Esophagus muscularis mucosa (tissue), 3 donors: Measurements from ENCODE around the gene BORCS6.

ENCODE experiments used
- EP300 ChIP-seq: sonication (generic); formaldehyde crosslinking; IDR thresholded peaks from one replicate; pipeline ENCODE4 v1.6.1; 2017; ENCODE audit warnings: antibody characterized with exemption
- TF ChIP-seq, protein P1 (sequence below), 3 experiments: fragments of 200-600 bp in 2 of 3; fragments of 450-650 bp in 1 of 3; sonication (generic) in 2 of 3; IDR thresholded peaks; one replicate each; pipeline ENCODE4 v1.5.1; 2017 to 2019; ENCODE audit warnings: antibody characterized with exemption in 3 of 3, mild to moderate bottlenecking in 2 of 3, moderate library complexity in 1 of 3

DNA sequence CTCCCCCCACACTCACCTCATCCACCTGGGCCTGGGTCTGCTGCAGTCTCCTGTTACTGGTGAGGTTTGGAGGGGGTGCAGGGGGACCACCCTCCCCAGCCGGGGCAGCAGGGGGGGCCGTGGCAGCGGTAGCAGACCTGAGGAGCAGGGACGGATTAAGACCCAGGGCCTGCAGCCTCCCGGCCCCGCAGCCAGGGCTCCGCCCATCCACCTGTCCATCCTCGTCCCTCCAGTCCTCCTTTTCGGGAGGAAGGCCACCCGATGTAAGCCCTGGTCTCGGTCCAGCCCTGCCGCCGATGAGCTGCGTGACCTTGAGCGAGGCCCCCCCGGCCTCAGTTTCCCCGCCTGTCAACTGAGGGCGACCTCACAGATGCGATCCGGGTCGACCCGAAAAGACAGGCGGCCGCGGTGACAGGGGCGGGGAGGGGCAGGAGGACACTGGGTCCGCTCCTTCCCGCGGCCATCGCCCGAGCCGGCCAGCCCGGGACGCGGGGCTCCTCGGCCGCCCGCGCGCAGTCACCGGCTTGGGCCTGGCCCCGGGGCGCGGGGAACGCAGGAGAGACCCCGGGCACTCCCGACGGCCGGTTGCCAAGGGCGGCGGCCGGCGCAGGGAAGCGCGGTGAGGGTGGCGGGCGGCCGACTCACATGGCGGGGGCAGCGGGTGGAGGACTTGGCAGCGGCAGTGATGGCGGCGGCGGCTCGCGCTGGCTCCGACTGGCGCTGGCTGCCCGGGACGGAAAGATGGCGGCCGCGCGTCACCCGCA lies 27.6 kb downstream of the BORCS6 start, which contains the start of gene VAMP2:
- TF ChIP-seq, protein P1, sequence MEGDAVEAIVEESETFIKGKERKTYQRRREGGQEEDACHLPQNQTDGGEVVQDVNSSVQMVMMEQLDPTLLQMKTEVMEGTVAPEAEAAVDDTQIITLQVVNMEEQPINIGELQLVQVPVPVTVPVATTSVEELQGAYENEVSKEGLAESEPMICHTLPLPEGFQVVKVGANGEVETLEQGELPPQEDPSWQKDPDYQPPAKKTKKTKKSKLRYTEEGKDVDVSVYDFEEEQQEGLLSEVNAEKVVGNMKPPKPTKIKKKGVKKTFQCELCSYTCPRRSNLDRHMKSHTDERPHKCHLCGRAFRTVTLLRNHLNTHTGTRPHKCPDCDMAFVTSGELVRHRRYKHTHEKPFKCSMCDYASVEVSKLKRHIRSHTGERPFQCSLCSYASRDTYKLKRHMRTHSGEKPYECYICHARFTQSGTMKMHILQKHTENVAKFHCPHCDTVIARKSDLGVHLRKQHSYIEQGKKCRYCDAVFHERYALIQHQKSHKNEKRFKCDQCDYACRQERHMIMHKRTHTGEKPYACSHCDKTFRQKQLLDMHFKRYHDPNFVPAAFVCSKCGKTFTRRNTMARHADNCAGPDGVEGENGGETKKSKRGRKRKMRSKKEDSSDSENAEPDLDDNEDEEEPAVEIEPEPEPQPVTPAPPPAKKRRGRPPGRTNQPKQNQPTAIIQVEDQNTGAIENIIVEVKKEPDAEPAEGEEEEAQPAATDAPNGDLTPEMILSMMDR (IDR thresholded peaks at IDR 0.05), result peak in 2 of 3 experiments; percentile 4 to 25
- no peak for TF ChIP-seq EP300
